Esophagus muscularis mucosa (tissue), 4 donors: ENCODE measurements around the gene ZNF275.

Experiments
- EP300 ChIP-seq: sonication (generic); formaldehyde crosslinking; IDR thresholded peaks from one replicate; pipeline ENCODE4 v1.6.1; 2017; ENCODE audit warnings: antibody characterized with exemption
- POLR2A ChIP-seq: fragments of 450-650 bp; IDR thresholded peaks from one replicate; pipeline ENCODE4 v1.6.1; 2017; ENCODE audit warnings: antibody characterized with exemption, moderate library complexity, mild to moderate bottlenecking, low read depth
- POLR2AphosphoS5 ChIP-seq, 2 donors: sonication (generic); formaldehyde crosslinking; IDR thresholded peaks; one replicate each; pipeline ENCODE4 v1.6.1; 2017; ENCODE audit warnings: antibody characterized with exemption in 2 of 2
- TF ChIP-seq, protein P1 (sequence below), 3 experiments: fragments of 200-600 bp in 2 of 3; fragments of 450-650 bp in 1 of 3; sonication (generic) in 2 of 3; IDR thresholded peaks; one replicate each; pipeline ENCODE4 v1.5.1; 2017 to 2019; ENCODE audit warnings: antibody characterized with exemption in 3 of 3, mild to moderate bottlenecking in 2 of 3, moderate library complexity in 1 of 3

- TF ChIP-seq, protein P1, sequence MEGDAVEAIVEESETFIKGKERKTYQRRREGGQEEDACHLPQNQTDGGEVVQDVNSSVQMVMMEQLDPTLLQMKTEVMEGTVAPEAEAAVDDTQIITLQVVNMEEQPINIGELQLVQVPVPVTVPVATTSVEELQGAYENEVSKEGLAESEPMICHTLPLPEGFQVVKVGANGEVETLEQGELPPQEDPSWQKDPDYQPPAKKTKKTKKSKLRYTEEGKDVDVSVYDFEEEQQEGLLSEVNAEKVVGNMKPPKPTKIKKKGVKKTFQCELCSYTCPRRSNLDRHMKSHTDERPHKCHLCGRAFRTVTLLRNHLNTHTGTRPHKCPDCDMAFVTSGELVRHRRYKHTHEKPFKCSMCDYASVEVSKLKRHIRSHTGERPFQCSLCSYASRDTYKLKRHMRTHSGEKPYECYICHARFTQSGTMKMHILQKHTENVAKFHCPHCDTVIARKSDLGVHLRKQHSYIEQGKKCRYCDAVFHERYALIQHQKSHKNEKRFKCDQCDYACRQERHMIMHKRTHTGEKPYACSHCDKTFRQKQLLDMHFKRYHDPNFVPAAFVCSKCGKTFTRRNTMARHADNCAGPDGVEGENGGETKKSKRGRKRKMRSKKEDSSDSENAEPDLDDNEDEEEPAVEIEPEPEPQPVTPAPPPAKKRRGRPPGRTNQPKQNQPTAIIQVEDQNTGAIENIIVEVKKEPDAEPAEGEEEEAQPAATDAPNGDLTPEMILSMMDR (IDR thresholded peaks at IDR 0.05), result no peak
- TF ChIP-seq POLR2A, result no peak
- no peak for TF ChIP-seq EP300
- TF ChIP-seq POLR2AphosphoS5 (IDR thresholded peaks at IDR 0.05), result no peak
These were observed 58.8 kb downstream of the ZNF275 start for GRCh38 chrX:153392642-153393321.
